CMK (cell line): ENCODE data around the gene HELB.
"Not testable (repeated sequence)": the region's sequence is repeated elsewhere in the genome, so short reads cannot be mapped to it uniquely, and the experiment has no call there.

Experiments
- DNase-seq: peaks from one replicate; pipeline ENCODE4 v3.0.0-alpha.2; 2010; ENCODE audit warnings: low read depth

HELB gene

GRCh38 chr12:66303316-66303804, 1.1 kb downstream of the HELB start:
- not testable (repeated sequence) for DNase-seq

GRCh38 chr12:66304296-66304900, 2.1 kb downstream of the HELB start:
- no peak for DNase-seq

- DNase-seq, result no peak
Measured at GRCh38 chr12:66309606-66310005, 7.3 kb downstream of the HELB start.

- no peak for DNase-seq
Measured at GRCh38 chr12:66312189-66312588, 9.9 kb downstream of the HELB start.

- no peak for DNase-seq
Measured at GRCh38 chr12:66314278-66314677, 12.0 kb downstream of the HELB start.

GRCh38 chr12:66319266-66319954, 17.1 kb downstream of the HELB start:
- DNase-seq, result no peak

GRCh38 chr12:66320996-66321395, 18.7 kb downstream of the HELB start:
- DNase-seq, result no peak

- DNase-seq, result no peak
Measured at GRCh38 chr12:66321435-66321834, 19.1 kb downstream of the HELB start.

- DNase-seq, result no peak
Measured at GRCh38 chr12:66323017-66323416, 20.7 kb downstream of the HELB start.

GRCh38 chr12:66329941-66330340, 27.6 kb downstream of the HELB start:
- no peak for DNase-seq

- DNase-seq, result no peak
Measured at GRCh38 chr12:66331016-66331415, 28.7 kb downstream of the HELB start.

GRCh38 chr12:66331814-66332213, 29.5 kb downstream of the HELB start:
- DNase-seq, result no peak

GRCh38 chr12:66335746-66336145, 33.5 kb downstream of the HELB start:
- DNase-seq, result no peak

- DNase-seq, result no peak
Measured at GRCh38 chr12:66337381-66338010, 35.2 kb downstream of the HELB start.

- no peak for DNase-seq
Measured at GRCh38 chr12:66340131-66340530, 37.8 kb downstream of the HELB start.

- peak; percentile 15 for DNase-seq
Measured at GRCh38 chr12:66341126-66341525, 38.8 kb downstream of the HELB start.

- DNase-seq, result peak; percentile 25
Measured at GRCh38 chr12:66345212-66345611, 42.9 kb downstream of the HELB start.

GRCh38 chr12:66345956-66346355, 43.7 kb downstream of the HELB start:
- DNase-seq, result peak; percentile 56

GRCh38 chr12:66351301-66351700, 49.0 kb downstream of the HELB start:
- no peak for DNase-seq

- no peak for DNase-seq
Measured at GRCh38 chr12:66352197-66352596, 49.9 kb downstream of the HELB start.

- DNase-seq, result no peak
Measured at GRCh38 chr12:66352899-66353298, 50.6 kb downstream of the HELB start.

GRCh38 chr12:66354291-66354690, 52.0 kb downstream of the HELB start:
- DNase-seq, result no peak

- no peak for DNase-seq
Measured at GRCh38 chr12:66359300-66359699, 57.0 kb downstream of the HELB start.
